ENCODE data around the gene TC2N.

- TF ChIP-seq CTCF (IDR thresholded peaks at IDR 0.05), result no peak
- no peak for TF ChIP-seq EZH2 (IDR thresholded peaks at IDR 0.05; ENCODE audit: borderline replicate concordance, insufficient read depth, low read depth, low read length, poor library complexity, severe bottlenecking)
These were observed 17.3 kb upstream of the TC2N start for GRCh38 chr14:91884664-91885063.
